ENCODE measurements around the gene WDR11.

WDR11 gene

DNA sequence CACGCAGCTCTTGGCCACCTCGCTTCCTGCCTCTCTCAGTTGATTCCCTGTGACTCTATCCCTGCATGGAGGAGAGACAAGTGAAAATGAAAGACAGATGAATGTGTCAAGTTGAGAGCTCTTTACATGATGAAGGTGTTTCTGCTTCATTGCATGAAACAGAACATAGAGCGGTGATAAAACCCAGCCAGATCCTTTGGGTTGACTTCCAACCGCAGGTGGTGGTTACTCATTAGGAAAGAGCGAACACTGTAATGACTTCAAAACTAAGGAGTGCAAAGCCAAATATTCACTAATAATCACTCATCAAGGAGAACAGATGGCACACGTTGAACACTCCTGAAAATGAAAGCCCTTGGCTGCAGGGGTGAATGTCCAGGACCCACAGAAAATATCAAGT is 31.8 kb upstream of the WDR11 start:
- no peaks in the 10 kb centered on the region for H3K4me1 ChIP-seq (ENCODE audit: control insufficient read depth in 5 of 5, insufficient read depth in 5 of 5, low read length in 5 of 5)
- H3K27ac ChIP-seq (ENCODE audit: low read depth, low read length) = no peak overlapping the region
- H3K9ac ChIP-seq (ENCODE audit: low read length in 5 of 5) = no peak overlapping the region
- H3K4me3 ChIP-seq (ENCODE audit: low read depth in 1 of 5, low read length in 5 of 5) = no peak overlapping the region
- H3K36me3 ChIP-seq (ENCODE audit: control insufficient read depth in 5 of 5, insufficient read depth in 5 of 5, low read length in 5 of 5) = no peaks in the 10 kb centered on the region
- H3K9me3 ChIP-seq (ENCODE audit: control insufficient read depth in 5 of 5, low read length in 5 of 5) = peaks cover 0 to 4% (median 0%) of the 10 kb centered on the region in 5 donors
- peaks cover 0 to 8% (median 0%) of the 10 kb centered on the region in 5 donors for H3K27me3 ChIP-seq (ENCODE audit: control insufficient read depth in 5 of 5, insufficient read depth in 4 of 5, low read length in 5 of 5)

DNA sequence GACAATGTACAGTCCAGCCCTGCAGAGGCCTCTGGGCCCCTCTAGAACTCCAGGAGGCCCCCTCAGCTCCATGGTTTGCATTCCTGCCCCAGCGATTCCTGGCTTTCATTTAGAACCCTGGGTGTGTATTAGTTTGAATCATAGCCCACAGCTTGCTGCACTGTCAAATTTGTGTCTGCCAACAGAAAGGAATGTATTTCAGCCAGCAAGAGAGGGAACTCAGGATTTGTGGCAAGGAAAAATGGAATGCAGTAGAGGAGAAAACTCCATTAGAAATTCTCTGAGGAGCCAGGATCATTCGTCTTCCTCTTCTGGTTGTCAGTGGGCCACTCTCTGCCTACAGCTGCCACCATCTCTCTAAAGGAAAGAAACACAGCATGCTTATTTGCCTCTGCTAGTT is 27.9 kb upstream of the WDR11 start:
- Histone ChIP-seq H3K4me1 (ENCODE audit: control insufficient read depth in 5 of 5, insufficient read depth in 5 of 5, low read length in 5 of 5) (peaks cover 0 to 7% (median 0%) of the 10 kb centered on the region in 5 donors), H3K36me3 (ENCODE audit: control insufficient read depth in 5 of 5, insufficient read depth in 5 of 5, low read length in 5 of 5) (no peaks in the 10 kb centered on the region), H3K9ac (ENCODE audit: low read length in 5 of 5) (no peak overlapping the region), H3K27ac (ENCODE audit: low read depth, low read length) (no peak overlapping the region), H3K9me3 (ENCODE audit: control insufficient read depth in 5 of 5, low read length in 5 of 5) (no peaks in the 10 kb centered on the region), H3K4me3 (ENCODE audit: low read depth in 1 of 5, low read length in 5 of 5) (no peak overlapping the region), H3K27me3 (ENCODE audit: control insufficient read depth in 5 of 5, insufficient read depth in 4 of 5, low read length in 5 of 5) (peaks cover 0 to 8% (median 0%) of the 10 kb centered on the region in 5 donors)

DNA sequence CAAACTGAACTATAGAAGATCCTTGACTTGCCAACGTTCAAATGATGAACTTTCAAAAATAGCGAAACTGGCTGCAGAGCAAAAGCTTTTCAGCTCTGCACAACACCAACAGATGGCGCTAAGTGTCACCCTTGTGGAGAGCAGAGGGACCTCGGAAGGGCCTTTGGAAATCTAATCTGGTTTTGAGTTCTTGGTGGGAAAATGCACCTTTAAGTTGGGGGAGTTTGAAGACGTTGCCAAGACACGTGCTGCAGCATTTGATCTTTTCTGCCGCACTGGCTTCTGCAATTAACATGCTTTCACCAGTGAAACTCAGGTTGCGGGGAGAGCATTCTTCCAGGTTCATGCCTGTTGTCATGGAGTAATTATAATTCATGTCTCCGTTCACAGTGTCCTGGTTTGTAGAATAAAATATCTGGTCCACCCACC is 26.3 kb upstream of the WDR11 start:
- H3K4me3 ChIP-seq (ENCODE audit: low read depth in 1 of 5, low read length in 5 of 5) = no peak overlapping the region
- no peaks in the 10 kb centered on the region for H3K36me3 ChIP-seq (ENCODE audit: control insufficient read depth in 5 of 5, insufficient read depth in 5 of 5, low read length in 5 of 5)
- H3K9ac ChIP-seq (ENCODE audit: low read length in 5 of 5) = no peak overlapping the region
- peaks cover 0 to 3% (median 0%) of the 10 kb centered on the region in 5 donors for H3K27me3 ChIP-seq (ENCODE audit: control insufficient read depth in 5 of 5, insufficient read depth in 4 of 5, low read length in 5 of 5)
- H3K4me1 ChIP-seq (ENCODE audit: control insufficient read depth in 5 of 5, insufficient read depth in 5 of 5, low read length in 5 of 5) = peaks cover 0 to 7% (median 0%) of the 10 kb centered on the region in 5 donors
- H3K9me3 ChIP-seq (ENCODE audit: control insufficient read depth in 5 of 5, low read length in 5 of 5) = no peaks in the 10 kb centered on the region
- H3K27ac ChIP-seq (ENCODE audit: low read depth, low read length) = no peak overlapping the region

DNA sequence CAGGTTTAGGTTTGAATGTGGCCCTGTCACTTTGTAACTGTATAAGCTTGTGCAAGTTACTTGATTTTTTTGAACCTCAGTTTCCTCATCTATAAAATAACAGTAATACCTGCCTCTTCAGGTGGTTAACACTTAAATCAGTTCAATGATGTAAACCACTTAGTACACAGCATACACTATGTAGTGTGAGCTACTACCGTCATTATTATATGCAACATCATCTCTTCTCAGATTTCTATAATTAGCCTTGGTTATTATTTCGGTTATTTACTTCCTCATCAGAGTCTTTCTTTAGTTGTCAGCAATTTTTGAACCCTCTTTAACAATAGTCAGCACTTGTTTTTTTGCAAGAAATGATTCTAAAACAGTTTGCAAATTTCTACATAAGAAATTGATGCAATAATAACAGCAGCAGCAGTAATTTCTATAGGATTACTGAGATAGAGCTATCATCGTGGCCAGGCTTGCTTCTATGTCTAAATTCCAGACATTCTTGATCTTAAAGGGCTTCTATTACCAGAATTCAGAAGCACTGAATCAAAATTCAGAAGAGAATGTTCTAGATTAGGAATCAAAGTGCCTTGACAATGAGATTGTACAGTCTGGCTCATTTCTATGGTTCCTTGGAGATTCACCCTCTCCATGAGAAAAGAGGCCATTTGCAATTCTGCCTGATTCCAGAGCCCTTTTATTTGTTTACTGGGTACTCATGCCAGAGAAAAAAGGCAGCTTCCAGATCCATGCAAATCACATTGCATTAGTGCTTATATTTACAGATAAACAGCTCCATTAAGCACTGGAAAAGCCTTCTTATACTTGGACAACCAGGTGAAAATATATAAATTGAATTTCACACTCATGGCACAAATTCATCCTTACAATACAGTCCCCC is 25.0 kb upstream of the WDR11 start:
- H3K4me3 ChIP-seq (ENCODE audit: low read depth in 1 of 5, low read length in 5 of 5) = no peak overlapping the region
- no peaks in the 10 kb centered on the region for H3K9me3 ChIP-seq (ENCODE audit: control insufficient read depth in 5 of 5, low read length in 5 of 5)
- H3K9ac ChIP-seq (ENCODE audit: low read length in 5 of 5) = no peak overlapping the region
- no peaks in the 10 kb centered on the region for H3K36me3 ChIP-seq (ENCODE audit: control insufficient read depth in 5 of 5, insufficient read depth in 5 of 5, low read length in 5 of 5)
- H3K27me3 ChIP-seq (ENCODE audit: control insufficient read depth in 5 of 5, insufficient read depth in 4 of 5, low read length in 5 of 5) = peaks cover 0 to 6% (median 2%) of the 10 kb centered on the region in 5 donors
- peaks cover 0 to 7% (median 0%) of the 10 kb centered on the region in 5 donors for H3K4me1 ChIP-seq (ENCODE audit: control insufficient read depth in 5 of 5, insufficient read depth in 5 of 5, low read length in 5 of 5)
- H3K27ac ChIP-seq (ENCODE audit: low read depth, low read length) = no peak overlapping the region

DNA sequence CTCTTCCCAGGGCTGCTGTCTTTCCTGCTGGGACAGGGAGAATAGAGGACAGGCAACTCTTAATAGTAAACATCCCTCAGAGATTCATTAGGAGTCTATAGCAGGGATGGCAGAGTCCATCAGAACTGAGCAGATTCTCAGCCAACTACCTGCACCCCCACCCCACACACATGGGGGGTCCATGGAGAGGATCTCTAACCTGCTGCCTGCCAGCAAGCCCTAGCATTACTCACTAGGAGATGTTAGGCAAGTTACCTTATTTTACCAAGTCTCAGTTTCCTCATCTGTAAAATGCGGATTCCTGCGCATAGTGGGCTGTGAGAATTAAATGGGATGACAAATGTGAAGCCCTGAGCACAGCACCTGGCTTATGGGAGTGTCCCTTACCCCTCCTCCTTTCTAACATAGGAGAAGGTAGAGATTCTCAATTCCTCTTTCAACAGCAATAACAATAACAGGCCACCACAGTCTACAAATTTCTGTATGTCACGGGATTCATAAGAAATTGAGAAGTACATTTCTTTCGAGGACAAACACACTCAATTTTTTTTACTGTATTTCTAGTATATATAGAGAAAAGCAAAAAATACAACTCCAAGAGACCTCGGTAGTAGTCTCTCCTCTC is 23.8 kb upstream of the WDR11 start:
- H3K9ac ChIP-seq (ENCODE audit: low read length in 5 of 5) = no peak overlapping the region
- H3K4me1 ChIP-seq (ENCODE audit: control insufficient read depth in 5 of 5, insufficient read depth in 5 of 5, low read length in 5 of 5) = peaks cover 0 to 7% (median 0%) of the 10 kb centered on the region in 5 donors
- no peak overlapping the region for H3K4me3 ChIP-seq (ENCODE audit: low read depth in 1 of 5, low read length in 5 of 5)
- H3K36me3 ChIP-seq (ENCODE audit: control insufficient read depth in 5 of 5, insufficient read depth in 5 of 5, low read length in 5 of 5) = no peaks in the 10 kb centered on the region
- peaks cover 0 to 7% (median 2%) of the 10 kb centered on the region in 5 donors for H3K27me3 ChIP-seq (ENCODE audit: control insufficient read depth in 5 of 5, insufficient read depth in 4 of 5, low read length in 5 of 5)
- no peaks in the 10 kb centered on the region for H3K9me3 ChIP-seq (ENCODE audit: control insufficient read depth in 5 of 5, low read length in 5 of 5)
- H3K27ac ChIP-seq (ENCODE audit: low read depth, low read length) = no peak overlapping the region

DNA sequence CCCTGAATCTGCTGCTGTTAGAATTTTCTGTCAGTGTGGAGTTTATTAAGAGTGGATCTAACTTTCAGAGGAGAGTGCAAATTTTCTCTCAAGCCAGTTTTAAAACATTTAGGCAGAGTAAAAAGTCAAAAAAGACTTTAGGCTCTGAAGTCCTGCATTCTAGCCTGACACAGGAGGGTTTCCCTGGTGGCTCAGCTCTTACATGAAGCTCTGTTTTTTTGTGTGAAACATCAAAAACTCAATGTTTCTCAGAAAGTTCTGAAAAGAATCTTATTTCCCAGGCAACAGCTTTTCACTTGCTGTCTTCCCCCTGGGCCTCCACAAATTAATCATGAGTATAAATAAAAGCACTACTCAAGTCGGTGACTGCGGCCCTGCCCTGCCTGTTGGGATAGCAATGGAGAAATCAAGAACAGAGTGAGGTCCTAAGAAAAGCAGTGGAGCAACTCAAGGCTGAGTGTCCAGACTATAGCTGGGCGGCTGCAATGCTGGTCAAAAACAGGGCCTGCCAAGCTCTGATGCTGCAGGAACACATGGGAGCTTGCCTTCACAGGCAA is 22.3 kb upstream of the WDR11 start:
- no peaks in the 10 kb centered on the region for H3K36me3 ChIP-seq (ENCODE audit: control insufficient read depth in 5 of 5, insufficient read depth in 5 of 5, low read length in 5 of 5)
- peaks cover 0 to 7% (median 0%) of the 10 kb centered on the region in 5 donors for H3K4me1 ChIP-seq (ENCODE audit: control insufficient read depth in 5 of 5, insufficient read depth in 5 of 5, low read length in 5 of 5)
- no peaks in the 10 kb centered on the region for H3K9me3 ChIP-seq (ENCODE audit: control insufficient read depth in 5 of 5, low read length in 5 of 5)
- H3K9ac ChIP-seq (ENCODE audit: low read length in 5 of 5) = no peak overlapping the region
- no peak overlapping the region for H3K27ac ChIP-seq (ENCODE audit: low read depth, low read length)
- H3K4me3 ChIP-seq (ENCODE audit: low read depth in 1 of 5, low read length in 5 of 5) = no peak overlapping the region
- H3K27me3 ChIP-seq (ENCODE audit: control insufficient read depth in 5 of 5, insufficient read depth in 4 of 5, low read length in 5 of 5) = peaks cover 0 to 7% (median 0%) of the 10 kb centered on the region in 5 donors

DNA sequence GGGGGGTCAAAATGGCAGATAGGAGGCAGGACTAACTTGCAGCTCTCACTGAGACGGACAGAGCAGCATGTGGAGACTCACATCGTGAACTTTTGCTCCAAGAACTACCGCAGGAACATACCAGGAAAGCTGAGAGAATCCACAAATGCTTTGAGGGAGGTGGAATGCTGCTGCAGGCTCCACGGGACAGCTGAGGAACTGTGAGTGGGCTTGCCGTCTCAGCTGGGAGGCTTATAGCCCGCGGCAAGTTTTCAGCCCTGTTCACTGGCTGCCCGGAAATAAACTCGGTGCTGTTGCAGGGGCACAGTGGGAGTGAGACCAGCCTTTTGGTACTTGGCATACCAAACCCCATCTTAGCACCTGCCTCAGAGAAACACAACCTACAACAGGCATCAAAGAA is 19.1 kb upstream of the WDR11 start:
- H3K27ac ChIP-seq (ENCODE audit: low read depth, low read length) = no peak overlapping the region
- H3K4me3 ChIP-seq (ENCODE audit: low read depth in 1 of 5, low read length in 5 of 5) = no peak overlapping the region

DNA sequence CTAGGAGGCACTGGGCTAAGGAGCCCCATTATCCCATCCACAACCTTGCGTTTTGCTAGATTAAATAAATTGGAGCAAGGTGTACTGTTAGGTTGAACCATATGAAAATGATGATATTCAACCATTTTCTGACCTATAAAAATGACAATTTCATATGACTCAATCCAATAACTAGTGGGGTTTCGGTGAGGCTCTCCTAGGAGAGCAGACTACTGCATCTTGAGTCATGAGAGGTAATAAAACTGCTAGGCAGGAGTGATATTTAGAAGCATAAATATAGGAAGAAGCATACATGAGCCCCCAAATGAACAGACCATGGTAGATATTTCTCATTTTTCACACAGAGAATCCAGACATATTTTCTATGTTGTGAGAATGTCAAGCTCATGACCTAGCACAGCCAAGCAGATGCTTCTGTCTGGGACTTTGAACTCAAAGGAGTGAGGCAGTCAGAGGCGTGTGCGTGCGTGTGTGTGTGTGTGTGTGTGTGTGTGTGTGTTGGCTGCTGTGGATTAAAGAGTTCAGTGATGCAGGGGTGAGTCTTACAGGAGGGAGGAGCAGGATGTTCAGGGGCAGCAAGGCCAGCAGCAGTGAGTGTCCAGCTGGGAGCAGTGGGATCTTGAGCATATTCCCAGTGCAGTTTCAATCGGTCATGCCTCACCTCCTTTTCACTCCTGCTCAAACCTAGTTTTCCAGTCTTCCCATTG is 17.8 kb upstream of the WDR11 start:
- no peak overlapping the region for H3K9ac ChIP-seq (ENCODE audit: low read length in 5 of 5)
- H3K4me3 ChIP-seq (ENCODE audit: low read depth in 1 of 5, low read length in 5 of 5) = no peak overlapping the region
- no peaks in the 10 kb centered on the region for H3K4me1 ChIP-seq (ENCODE audit: control insufficient read depth in 5 of 5, insufficient read depth in 5 of 5, low read length in 5 of 5)
- no peaks in the 10 kb centered on the region for H3K9me3 ChIP-seq (ENCODE audit: control insufficient read depth in 5 of 5, low read length in 5 of 5)
- peaks cover 0 to 7% (median 0%) of the 10 kb centered on the region in 5 donors for H3K27me3 ChIP-seq (ENCODE audit: control insufficient read depth in 5 of 5, insufficient read depth in 4 of 5, low read length in 5 of 5)
- H3K27ac ChIP-seq (ENCODE audit: low read depth, low read length) = no peak overlapping the region
- no peaks in the 10 kb centered on the region for H3K36me3 ChIP-seq (ENCODE audit: control insufficient read depth in 5 of 5, insufficient read depth in 5 of 5, low read length in 5 of 5)

More for the DNA sequence above, 19.1 kb upstream of the WDR11 start:
- peaks cover 0 to 7% (median 0%) of the 10 kb centered on the region in 5 donors for H3K27me3 ChIP-seq (ENCODE audit: control insufficient read depth in 5 of 5, insufficient read depth in 4 of 5, low read length in 5 of 5)
- no peaks in the 10 kb centered on the region for H3K36me3 ChIP-seq (ENCODE audit: control insufficient read depth in 5 of 5, insufficient read depth in 5 of 5, low read length in 5 of 5)
- peaks cover 0 to 3% (median 0%) of the 10 kb centered on the region in 5 donors for H3K4me1 ChIP-seq (ENCODE audit: control insufficient read depth in 5 of 5, insufficient read depth in 5 of 5, low read length in 5 of 5)
- H3K9ac ChIP-seq (ENCODE audit: low read length in 5 of 5) = no peak overlapping the region
- no peaks in the 10 kb centered on the region for H3K9me3 ChIP-seq (ENCODE audit: control insufficient read depth in 5 of 5, low read length in 5 of 5)

DNA sequence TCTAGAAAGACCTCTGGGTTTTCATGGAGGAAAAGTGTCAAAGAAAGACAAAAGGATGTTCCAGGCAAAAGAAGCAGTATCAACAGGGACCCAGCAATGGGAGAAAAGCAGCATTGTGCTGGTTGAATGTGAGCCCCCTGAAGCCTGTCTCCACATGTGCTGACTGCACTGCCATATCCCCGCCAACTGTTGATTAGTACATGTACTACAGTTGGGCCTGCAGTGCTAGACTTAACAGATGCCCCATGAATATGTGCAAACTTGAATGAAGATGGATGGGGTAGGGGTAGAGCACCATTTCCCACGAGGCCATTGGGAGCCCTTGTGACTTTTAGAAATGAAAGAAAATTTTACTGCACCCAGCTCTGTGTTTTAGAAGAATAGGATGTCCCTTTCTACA is 15.6 kb upstream of the WDR11 start:
- Histone ChIP-seq H3K4me1 (ENCODE audit: control insufficient read depth in 5 of 5, insufficient read depth in 5 of 5, low read length in 5 of 5) (no peaks in the 10 kb centered on the region), H3K27ac (ENCODE audit: low read depth, low read length) (no peak overlapping the region), H3K27me3 (ENCODE audit: control insufficient read depth in 5 of 5, insufficient read depth in 4 of 5, low read length in 5 of 5) (peaks cover 0 to 3% (median 0%) of the 10 kb centered on the region in 5 donors), H3K36me3 (ENCODE audit: control insufficient read depth in 5 of 5, insufficient read depth in 5 of 5, low read length in 5 of 5) (no peaks in the 10 kb centered on the region), H3K4me3 (ENCODE audit: low read depth in 1 of 5, low read length in 5 of 5) (no peak overlapping the region), H3K9ac (ENCODE audit: low read length in 5 of 5) (no peak overlapping the region), H3K9me3 (ENCODE audit: control insufficient read depth in 5 of 5, low read length in 5 of 5) (no peaks in the 10 kb centered on the region)

All from subcutaneous abdominal adipose tissue (tissue), 5 donors.